TTC549 (cell line): Measurements from ENCODE around the gene CNTN4.

Experiments used
- FAIRE-seq: peaks from 2 replicates; lab custom pipeline; 2012; peaks lifted over from hg19 to GRCh38; lab: Jason Lieb, UNC

CNTN4 gene

GRCh38 chr3:2266606-2267005 is 167.9 kb downstream of the CNTN4 start:
- no peak for FAIRE-seq

- FAIRE-seq, result no peak
Measured at GRCh38 chr3:2268779-2269178, 170.1 kb downstream of the CNTN4 start.

- no peak for FAIRE-seq
Measured at GRCh38 chr3:2274526-2274925, 175.9 kb downstream of the CNTN4 start.

- no peak for FAIRE-seq
Measured at GRCh38 chr3:2283818-2284217, 185.2 kb downstream of the CNTN4 start.

GRCh38 chr3:2300938-2301337 is 202.3 kb downstream of the CNTN4 start:
- FAIRE-seq, result no peak

GRCh38 chr3:2301361-2301760 is 202.7 kb downstream of the CNTN4 start:
- no peak for FAIRE-seq

- FAIRE-seq, result no peak
Measured at GRCh38 chr3:2303566-2303965, 204.9 kb downstream of the CNTN4 start.

GRCh38 chr3:2311022-2311421 is 212.4 kb downstream of the CNTN4 start:
- no peak for FAIRE-seq

GRCh38 chr3:2317521-2317920 is 218.9 kb downstream of the CNTN4 start:
- no peak for FAIRE-seq

GRCh38 chr3:2334921-2335320 is 236.3 kb downstream of the CNTN4 start:
- no peak for FAIRE-seq

- no peak for FAIRE-seq
Measured at GRCh38 chr3:2343031-2343682, 244.5 kb downstream of the CNTN4 start.

- no peak for FAIRE-seq
Measured at GRCh38 chr3:2352134-2352762, 253.6 kb downstream of the CNTN4 start.

GRCh38 chr3:2354702-2355101 is 256.0 kb downstream of the CNTN4 start:
- FAIRE-seq, result no peak

- no peak for FAIRE-seq
Measured at GRCh38 chr3:2356298-2356950, 257.8 kb downstream of the CNTN4 start.

GRCh38 chr3:2360815-2361214 is 262.1 kb downstream of the CNTN4 start:
- FAIRE-seq, result no peak

- FAIRE-seq, result no peak
Measured at GRCh38 chr3:2362122-2362521, 263.5 kb downstream of the CNTN4 start.

GRCh38 chr3:2363854-2364253 is 265.2 kb downstream of the CNTN4 start:
- FAIRE-seq, result no peak

GRCh38 chr3:2370317-2370716 is 271.7 kb downstream of the CNTN4 start:
- no peak for FAIRE-seq

- no peak for FAIRE-seq
Measured at GRCh38 chr3:2372306-2372705, 273.6 kb downstream of the CNTN4 start.

- FAIRE-seq, result no peak
Measured at GRCh38 chr3:2375376-2375775, 276.7 kb downstream of the CNTN4 start.

- no peak for FAIRE-seq
Measured at GRCh38 chr3:2377281-2377680, 278.6 kb downstream of the CNTN4 start.

GRCh38 chr3:2390926-2391532 is 292.4 kb downstream of the CNTN4 start:
- no peak for FAIRE-seq

GRCh38 chr3:2391896-2392295 is 293.2 kb downstream of the CNTN4 start:
- no peak for FAIRE-seq
